ENCODE data around the gene NKD2.

NKD2 gene

DNA sequence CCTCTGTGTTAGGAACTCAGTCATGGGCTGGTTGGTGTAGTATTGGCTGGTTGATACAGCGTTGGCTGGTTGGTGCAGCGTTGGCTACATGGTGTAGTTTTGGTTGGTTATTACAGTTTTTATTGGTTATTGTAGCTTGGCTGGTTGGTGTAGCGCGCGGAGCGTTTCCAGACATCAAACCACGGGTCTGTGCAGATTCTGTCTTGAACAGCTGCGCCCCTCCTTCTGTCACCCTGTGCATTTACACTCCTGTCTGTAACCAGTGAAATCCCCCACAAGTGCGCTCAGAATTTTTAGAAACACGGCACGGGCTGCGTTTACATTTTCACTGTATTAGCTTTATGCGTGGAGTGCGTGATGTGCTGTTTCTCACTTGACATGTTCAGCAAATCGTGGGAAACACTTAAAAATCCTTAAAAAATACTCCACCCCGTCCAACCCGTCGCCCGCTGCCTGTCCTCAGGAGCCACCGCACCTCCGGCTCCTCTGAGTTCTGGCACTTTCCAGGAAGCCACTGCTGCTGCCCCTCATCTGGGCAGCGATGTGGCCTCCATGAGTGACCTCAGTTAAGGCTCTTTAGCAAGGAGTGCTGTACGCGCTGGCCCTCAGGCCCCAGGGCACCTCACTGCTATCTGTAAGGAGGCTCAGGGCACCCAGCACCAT is 20.8 kb downstream of the NKD2 start:
- Histone ChIP-seq H2AFZ (ENCODE audit: low read length) (no peak overlapping the region), H3K9me2 (replicated peaks; ENCODE audit: low read depth, low read length) (no peaks in the 10 kb centered on the region), H3F3A (ENCODE audit: low read depth) (no peaks in the 10 kb centered on the region), H3K4me1 (ENCODE audit: insufficient read depth, low read length, poor library complexity, severe bottlenecking) (no peaks in the 10 kb centered on the region), H4K20me1 (ENCODE audit: insufficient read depth, low read length, poor library complexity, severe bottlenecking) (peaks cover 2% of the 10 kb centered on the region), H3K79me2 (ENCODE audit: insufficient read depth, low read length) (peaks cover 5% of the 10 kb centered on the region; the same call in 1 of the 2 replicates), H3K4me3 (ENCODE audit: low read length, poor library complexity, severe bottlenecking) (no peak overlapping the region), H3K27me3 (ENCODE audit: insufficient read depth, low read length, poor library complexity, severe bottlenecking) (no peaks in the 10 kb centered on the region), H3K4me2 (ENCODE audit: low read depth, low read length, poor library complexity, severe bottlenecking) (no peak overlapping the region), H3K9me3 (ENCODE audit: insufficient read depth, low read depth, low read length) (no peaks in the 10 kb centered on the region), H3K9ac (ENCODE audit: low read depth, low read length, poor library complexity, severe bottlenecking) (no peak overlapping the region), H3K36me3 (ENCODE audit: insufficient read depth, low read length) (peaks cover 12% of the 10 kb centered on the region; the same call in 1 of the 2 replicates)
- TF ChIP-seq EZH2phosphoT487 (IDR thresholded peaks at IDR 0.05; ENCODE audit: borderline replicate concordance) = no peak
- TF ChIP-seq, protein P1, sequence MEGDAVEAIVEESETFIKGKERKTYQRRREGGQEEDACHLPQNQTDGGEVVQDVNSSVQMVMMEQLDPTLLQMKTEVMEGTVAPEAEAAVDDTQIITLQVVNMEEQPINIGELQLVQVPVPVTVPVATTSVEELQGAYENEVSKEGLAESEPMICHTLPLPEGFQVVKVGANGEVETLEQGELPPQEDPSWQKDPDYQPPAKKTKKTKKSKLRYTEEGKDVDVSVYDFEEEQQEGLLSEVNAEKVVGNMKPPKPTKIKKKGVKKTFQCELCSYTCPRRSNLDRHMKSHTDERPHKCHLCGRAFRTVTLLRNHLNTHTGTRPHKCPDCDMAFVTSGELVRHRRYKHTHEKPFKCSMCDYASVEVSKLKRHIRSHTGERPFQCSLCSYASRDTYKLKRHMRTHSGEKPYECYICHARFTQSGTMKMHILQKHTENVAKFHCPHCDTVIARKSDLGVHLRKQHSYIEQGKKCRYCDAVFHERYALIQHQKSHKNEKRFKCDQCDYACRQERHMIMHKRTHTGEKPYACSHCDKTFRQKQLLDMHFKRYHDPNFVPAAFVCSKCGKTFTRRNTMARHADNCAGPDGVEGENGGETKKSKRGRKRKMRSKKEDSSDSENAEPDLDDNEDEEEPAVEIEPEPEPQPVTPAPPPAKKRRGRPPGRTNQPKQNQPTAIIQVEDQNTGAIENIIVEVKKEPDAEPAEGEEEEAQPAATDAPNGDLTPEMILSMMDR (conservative IDR thresholded peaks at IDR 0.05; ENCODE audit: low read length) = no peak

DNA sequence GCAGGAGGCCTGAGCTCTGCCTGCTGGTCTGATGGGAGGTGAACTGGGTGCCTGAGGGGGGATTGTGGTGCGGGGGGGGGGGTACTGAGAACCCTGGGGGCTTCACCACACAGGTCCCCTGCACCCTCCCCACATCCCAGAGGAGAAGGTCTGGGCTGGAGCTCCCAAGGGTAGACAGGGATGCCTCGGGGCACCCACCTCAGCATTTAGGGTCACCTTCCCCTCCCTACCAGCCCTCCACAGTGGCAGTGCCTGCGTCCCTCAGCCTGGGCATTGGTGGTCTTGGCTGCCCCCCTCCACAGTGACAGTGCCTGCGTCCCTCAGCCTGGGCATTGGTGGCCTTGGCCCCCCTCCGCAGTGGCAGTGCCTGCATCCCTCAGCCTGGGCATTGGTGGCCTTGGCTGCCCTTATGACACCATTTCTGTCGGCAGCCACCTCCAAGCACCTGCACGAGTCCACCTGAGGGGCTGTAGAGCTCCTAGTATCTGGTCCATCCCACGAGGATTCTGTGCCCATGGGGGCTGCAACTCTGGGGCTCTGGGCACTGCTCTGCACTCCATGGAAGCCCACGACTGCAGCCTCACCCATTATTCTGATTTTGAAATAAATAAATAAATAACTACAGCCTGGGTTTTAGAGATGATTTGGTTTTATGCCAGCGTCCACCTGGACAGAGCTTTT is 21.5 kb downstream of the NKD2 start:
- TF ChIP-seq EZH2phosphoT487 (IDR thresholded peaks at IDR 0.05; ENCODE audit: borderline replicate concordance) = no peak
- TF ChIP-seq, protein P1 (conservative IDR thresholded peaks at IDR 0.05; ENCODE audit: low read length) = no peak
- no peaks in the 10 kb centered on the region for H3K9me2 ChIP-seq (replicated peaks; ENCODE audit: low read depth, low read length)
- H3K9ac ChIP-seq (ENCODE audit: low read depth, low read length, poor library complexity, severe bottlenecking) = no peak overlapping the region
- peaks cover 2% of the 10 kb centered on the region for H4K20me1 ChIP-seq (ENCODE audit: insufficient read depth, low read length, poor library complexity, severe bottlenecking)
- H3K4me1 ChIP-seq (ENCODE audit: insufficient read depth, low read length, poor library complexity, severe bottlenecking) = no peaks in the 10 kb centered on the region
- peaks cover 19% of the 10 kb centered on the region; the same call in 1 of the 2 replicates for H3K36me3 ChIP-seq (ENCODE audit: insufficient read depth, low read length)
- no peaks in the 10 kb centered on the region for H3K27me3 ChIP-seq (ENCODE audit: insufficient read depth, low read length, poor library complexity, severe bottlenecking)
- H3F3A ChIP-seq (ENCODE audit: low read depth) = no peaks in the 10 kb centered on the region
- no peak overlapping the region for H3K4me2 ChIP-seq (ENCODE audit: low read depth, low read length, poor library complexity, severe bottlenecking)
- H3K9me3 ChIP-seq (ENCODE audit: insufficient read depth, low read depth, low read length) = no peaks in the 10 kb centered on the region
- H3K79me2 ChIP-seq (ENCODE audit: insufficient read depth, low read length) = peaks cover 5% of the 10 kb centered on the region; the same call in 1 of the 2 replicates
- no peak overlapping the region for H3K4me3 ChIP-seq (ENCODE audit: low read length, poor library complexity, severe bottlenecking)
- H2AFZ ChIP-seq (ENCODE audit: low read length) = no peak overlapping the region

DNA sequence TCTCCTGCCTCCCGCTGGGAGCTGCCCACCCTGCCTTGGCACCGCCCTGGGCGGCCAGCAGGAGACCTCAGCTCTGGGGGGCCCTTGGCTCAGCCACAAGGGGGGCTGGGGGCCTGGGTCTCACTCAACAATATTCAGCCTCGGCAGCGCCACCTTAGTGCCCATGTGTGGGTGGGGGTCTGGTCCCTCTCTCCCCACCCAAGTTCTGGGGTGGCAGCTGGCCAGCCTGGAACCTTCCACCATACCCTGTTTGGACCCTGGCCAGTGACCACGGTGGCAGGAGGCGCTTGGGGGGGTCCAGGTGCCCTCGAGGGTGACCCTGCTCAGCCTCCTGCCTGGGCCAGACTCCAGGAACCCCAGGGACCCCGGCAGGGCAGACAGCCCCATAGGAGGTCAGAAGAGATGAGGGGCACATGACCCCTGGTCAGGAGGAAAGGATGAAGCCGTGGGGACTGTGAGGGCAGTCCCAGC is 22.2 kb downstream of the NKD2 start:
- Histone ChIP-seq H3F3A (ENCODE audit: low read depth) (no peaks in the 10 kb centered on the region), H3K9me2 (replicated peaks; ENCODE audit: low read depth, low read length) (no peaks in the 10 kb centered on the region), H3K4me1 (ENCODE audit: insufficient read depth, low read length, poor library complexity, severe bottlenecking) (no peaks in the 10 kb centered on the region), H3K9ac (ENCODE audit: low read depth, low read length, poor library complexity, severe bottlenecking) (no peak overlapping the region), H3K27me3 (ENCODE audit: insufficient read depth, low read length, poor library complexity, severe bottlenecking) (no peaks in the 10 kb centered on the region), H3K36me3 (ENCODE audit: insufficient read depth, low read length) (peaks cover 21% of the 10 kb centered on the region; the same call in 1 of the 2 replicates), H3K4me2 (ENCODE audit: low read depth, low read length, poor library complexity, severe bottlenecking) (no peak overlapping the region), H2AFZ (ENCODE audit: low read length) (no peak overlapping the region), H3K9me3 (ENCODE audit: insufficient read depth, low read depth, low read length) (no peaks in the 10 kb centered on the region), H3K79me2 (ENCODE audit: insufficient read depth, low read length) (peaks cover 5% of the 10 kb centered on the region; the same call in 1 of the 2 replicates), H4K20me1 (ENCODE audit: insufficient read depth, low read length, poor library complexity, severe bottlenecking) (peaks cover 2% of the 10 kb centered on the region), H3K4me3 (ENCODE audit: low read length, poor library complexity, severe bottlenecking) (no peak overlapping the region)
- TF ChIP-seq, protein P1 (conservative IDR thresholded peaks at IDR 0.05; ENCODE audit: low read length) = no peak
- no peak for TF ChIP-seq EZH2phosphoT487 (IDR thresholded peaks at IDR 0.05; ENCODE audit: borderline replicate concordance)
